SK-N-SH (cell line): ENCODE measurements around the gene KIF19. TPM values are rescaled to one million over a fixed set of nuclear protein-coding genes. Genes with fewer than 3 reads are reported as not detected.
A peak's percentile ranks its signal among the peaks of the same experiment; 100 is the strongest.

ENCODE experiments used
- CTCF ChIA-PET: fragments of 300-600, 350-600 bp; formaldehyde crosslinking; extraction: SDS; loops from one replicate; lab custom pipeline; 2021; lab: Yijun Ruan, JAX
- POLR2A ChIA-PET: fragments of 350-600 bp; sonication (Branson Sonifier 250); formaldehyde crosslinking; extraction: SDS; loops from one replicate; lab custom pipeline; 2020; ENCODE audit warnings: antibody characterized with exemption, inconsistent platforms; lab: Yijun Ruan, JAX
- DNase-seq: peaks from one replicate; pipeline ENCODE4 v3.0.0; 2012
- H2AFZ ChIP-seq: fragments of 200-600 bp; sonication (generic); 2 replicates; pipeline ENCODE4 v1.8.1; 2016; ENCODE audit warnings: antibody characterized with exemption, mild to moderate bottlenecking, low read depth
- H3F3A ChIP-seq: fragments of 200-600 bp; sonication (generic); replicated peaks from 2 replicates; pipeline ENCODE3; 2016; ENCODE audit warnings: antibody characterized with exemption, mild to moderate bottlenecking; ENCODE audit not compliant: insufficient read depth
- H3K27ac ChIP-seq, 2 experiments: fragments of 200-500 bp in 1 of 2; fragments of 200-600 bp in 1 of 2; sonication (Bioruptor generic) in 1 of 2; sonication (generic), shearing (Covaris generic) in 1 of 2; 2 replicates each; pipeline versions ENCODE4 v1.5.1 to v1.6.1; 2014 to 2016; ENCODE audit warnings: low read depth in 2 of 2, inconsistent platforms in 1 of 2, low read length in 1 of 2, mild to moderate bottlenecking in 1 of 2, mixed read lengths in 1 of 2
- H3K27me3 ChIP-seq: fragments of 200-600 bp; sonication (generic), shearing (Covaris generic); 2 replicates; pipeline ENCODE4 v1.6.1; 2016; ENCODE audit warnings: mixed run types; ENCODE audit not compliant: insufficient read depth
- H3K36me3 ChIP-seq, 2 experiments: fragments of 200-500 bp in 1 of 2; fragments of 200-600 bp in 1 of 2; sonication (Bioruptor generic) in 1 of 2; sonication (generic) in 1 of 2; replicated peaks in 1 of 2; 2 replicates each; pipeline versions ENCODE3 to v1.5.1; 2014 to 2016; ENCODE audit warnings: low read length in 1 of 2, mild to moderate bottlenecking in 1 of 2; ENCODE audit not compliant: insufficient read depth in 2 of 2, control insufficient read depth in 1 of 2
- H3K4me1 ChIP-seq, 2 experiments: fragments of 200-500 bp in 1 of 2; fragments of 200-600 bp in 1 of 2; sonication (Bioruptor generic) in 1 of 2; sonication (generic), shearing (Covaris generic) in 1 of 2; 2 replicates each; pipeline versions ENCODE4 v1.5.1 to v1.6.1; 2014 to 2016; ENCODE audit warnings: low read depth in 1 of 2, low read length in 1 of 2, mixed run types in 1 of 2; ENCODE audit not compliant: insufficient read depth in 2 of 2, control insufficient read depth in 1 of 2
- H3K4me2 ChIP-seq: fragments of 200-600 bp; sonication (generic), shearing (Covaris generic); 2 replicates; pipeline ENCODE4 v1.6.1; 2017; ENCODE audit warnings: mixed run types
- H3K4me3 ChIP-seq, 2 experiments: fragments of 200-500 bp in 1 of 2; fragments of 200-600 bp in 1 of 2; sonication (Bioruptor generic) in 1 of 2; sonication (generic), shearing (Covaris generic) in 1 of 2; 2 replicates each; pipeline versions ENCODE4 v1.5.1 to v1.8.1; 2014 to 2016; ENCODE audit warnings: low read depth in 2 of 2, inconsistent platforms in 1 of 2, low read length in 1 of 2, mild to moderate bottlenecking in 1 of 2, mixed read lengths in 1 of 2, moderate library complexity in 1 of 2
- H3K79me2 ChIP-seq: fragments of 200-600 bp; sonication (generic); 2 replicates; pipeline ENCODE4 v1.8.1; 2017; ENCODE audit warnings: mild to moderate bottlenecking; ENCODE audit not compliant: insufficient read depth
- H3K9ac ChIP-seq: fragments of 200-600 bp; sonication (generic); 2 replicates; pipeline ENCODE4 v1.6.1; 2017; ENCODE audit warnings: mixed run types
- H3K9me2 ChIP-seq: fragments of 200-600 bp; sonication (generic); 2 replicates; pipeline ENCODE4 v1.6.1; 2017; ENCODE audit warnings: mixed run types
- H3K9me3 ChIP-seq: fragments of 200-600 bp; sonication (generic); 2 replicates; pipeline ENCODE4 v1.6.1; 2017; ENCODE audit warnings: mixed run types, mild to moderate bottlenecking, moderate library complexity
- H4K20me1 ChIP-seq: fragments of 200-600 bp; sonication (generic); 2 replicates; pipeline ENCODE4 v1.6.1; 2017; ENCODE audit warnings: mild to moderate bottlenecking, mixed run types; ENCODE audit not compliant: insufficient read depth
- ELF1 ChIP-seq: IDR thresholded peaks from 2 replicates; pipeline ENCODE4 v1.4.0; 2012
- EP300 ChIP-seq, 2 experiments: IDR thresholded peaks; 2 replicates each; pipeline versions ENCODE4 v1.4.0 to v1.6.1; 2012; ENCODE audit warnings: borderline replicate concordance in 1 of 2, low read depth in 1 of 2, low read length in 1 of 2
- EZH2phosphoT487 ChIP-seq: fragments of 200-600 bp; sonication (generic); IDR thresholded peaks from 2 replicates; pipeline ENCODE4 v1.6.1; 2017; ENCODE audit warnings: low read depth, mixed run types, mild to moderate bottlenecking, antibody characterized with exemption, moderate library complexity, borderline replicate concordance
- FOXJ3 ChIP-seq: sonication (generic); formaldehyde crosslinking; IDR thresholded peaks from 2 replicates; pipeline ENCODE4 v1.5.1; 2020; ENCODE audit warnings: mild to moderate bottlenecking, missing genetic modification reagents
- FOXM1 ChIP-seq: IDR thresholded peaks from 2 replicates; pipeline ENCODE4 v1.4.0; 2012; ENCODE audit warnings: low read depth, mild to moderate bottlenecking
- GABPA ChIP-seq: IDR thresholded peaks from 2 replicates; pipeline ENCODE4 v1.4.0; 2012; ENCODE audit warnings: low read depth, mild to moderate bottlenecking
- GATA2 ChIP-seq: sonication (generic); formaldehyde crosslinking; IDR thresholded peaks from 2 replicates; pipeline ENCODE4 v1.5.0; 2020; ENCODE audit warnings: mild to moderate bottlenecking, missing genetic modification reagents
- MEF2A ChIP-seq: IDR thresholded peaks from 2 replicates; pipeline ENCODE4 v1.4.0; 2012; ENCODE audit warnings: low read depth, borderline replicate concordance
- MXI1 ChIP-seq: IDR thresholded peaks from 2 replicates; pipeline ENCODE4 v1.6.1; 2012; ENCODE audit warnings: mild to moderate bottlenecking, low read depth, low read length, improper control_type of control experiment
- NFIC ChIP-seq: IDR thresholded peaks from 2 replicates; pipeline ENCODE4 v1.4.0; 2012; ENCODE audit warnings: borderline replicate concordance
- NRF1 ChIP-seq: IDR thresholded peaks from 2 replicates; pipeline ENCODE4 v1.6.1; 2012; ENCODE audit warnings: low read depth, mild to moderate bottlenecking, low read length
- RAD21 ChIP-seq: IDR thresholded peaks from 2 replicates; pipeline ENCODE4 v1.6.1; 2012; ENCODE audit warnings: mild to moderate bottlenecking, low read length
- RCOR1 ChIP-seq: fragments of 150-350 bp; IDR thresholded peaks from 2 replicates; pipeline ENCODE4 v1.6.1; 2017; ENCODE audit warnings: antibody characterized with exemption, low read length
- RXRA ChIP-seq: IDR thresholded peaks from 2 replicates; pipeline ENCODE4 v1.4.0; 2012; ENCODE audit warnings: low read depth, mild to moderate bottlenecking, borderline replicate concordance
- SMC3 ChIP-seq: IDR thresholded peaks from 2 replicates; pipeline ENCODE4 v1.6.1; 2012; ENCODE audit warnings: low read depth, low read length, improper control_type of control experiment
- TAF1 ChIP-seq: IDR thresholded peaks from 2 replicates; pipeline ENCODE4 v1.6.1; 2012; ENCODE audit warnings: low read depth, mild to moderate bottlenecking, low read length, moderate library complexity, borderline replicate concordance
- TEAD4 ChIP-seq: IDR thresholded peaks from 2 replicates; pipeline ENCODE4 v1.4.0; 2012; ENCODE audit warnings: mild to moderate bottlenecking, borderline replicate concordance; ENCODE audit not compliant: insufficient read depth
- WGBS: methylation state at CpG from one replicate; pipeline ENCODE4 v1.1.6; 2017; ENCODE audit warnings: low lambda C conversion rate; 5-methylcytosine and 5-hydroxymethylcytosine counted together
- polyA plus RNA-seq, 3 experiments: library from polyadenylated mRNA; depleted of rRNA; stranded (reverse); fragments of >200 nt; gene quantifications; 2 replicates each; pipeline ENCODE4 v1.2.3, GENCODE V29; 2012
- TF ChIP-seq, protein P1 (sequence below): IDR thresholded peaks from 2 replicates; pipeline ENCODE4 v1.6.1; 2012; ENCODE audit warnings: mild to moderate bottlenecking, low read depth, low read length, moderate library complexity
- TF ChIP-seq, protein P2 (sequence below): fragments of 150-350 bp; IDR thresholded peaks from 2 replicates; pipeline ENCODE4 v1.6.1; 2016; ENCODE audit warnings: mild to moderate bottlenecking, low read depth, low read length
- TF ChIP-seq, protein P3 (sequence below): fragments of 150-350 bp; IDR thresholded peaks from 2 replicates; pipeline ENCODE4 v1.6.1; 2017; ENCODE audit warnings: antibody characterized with exemption, low read length, low read depth, borderline replicate concordance
- TF ChIP-seq, protein P4 (sequence below): IDR thresholded peaks from 2 replicates; pipeline ENCODE4 v1.4.0; 2012; ENCODE audit warnings: low read depth

KIF19 gene
- polyA plus RNA-seq, 1 of the 3 experiments (the other 2 are of a cell fraction) = not detected

DNA sequence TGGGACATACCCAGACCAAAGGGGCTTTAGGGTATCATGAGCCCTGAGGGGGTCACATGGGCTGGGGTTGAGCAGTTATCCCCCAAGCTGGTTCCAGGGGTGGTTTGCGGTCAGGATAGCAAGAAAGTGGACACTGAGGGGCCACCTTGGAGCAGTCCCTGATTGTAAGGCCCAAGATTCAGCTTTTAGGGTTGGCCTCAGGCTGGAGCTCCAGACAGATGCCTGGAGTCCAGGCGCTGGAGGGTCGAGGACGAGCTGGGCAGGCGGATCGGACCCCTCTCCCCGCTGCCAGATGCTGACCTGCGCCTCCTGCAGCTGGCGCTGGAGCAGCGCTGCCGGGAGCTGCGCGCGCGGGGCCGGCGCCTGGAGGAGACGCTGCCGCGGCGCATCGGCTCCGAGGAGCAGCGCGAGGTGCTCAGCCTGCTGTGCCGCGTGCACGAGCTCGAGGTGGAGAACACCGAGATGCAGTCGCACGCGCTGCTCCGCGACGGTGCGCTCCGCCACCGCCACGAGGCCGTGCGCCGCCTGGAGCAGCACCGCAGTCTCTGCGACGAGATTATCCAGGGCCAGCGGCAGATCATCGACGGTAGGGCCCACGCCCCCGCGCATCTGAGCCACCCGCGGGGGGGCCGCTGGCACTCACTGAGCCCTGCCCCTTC, 25.7 kb downstream of the KIF19 start:
- H3K9me2 ChIP-seq = no peaks in the 10 kb centered on the region
- no peaks in the 10 kb centered on the region for H3K27me3 ChIP-seq
- H3K4me1 ChIP-seq = peaks cover 0 to 2% of the 10 kb centered on the region in 2 experiments; a peak in 1 of 4 replicates
- no peak overlapping the region for H3K27ac ChIP-seq
- POLR2A ChIA-PET = interaction anchor here (0.9 kb wide), 1 partner anchor 9 kb away, joined by 3 read pairs; no protein-coding TSS in a partner anchor
- no peaks in the 10 kb centered on the region for H3K9me3 ChIP-seq
- H4K20me1 ChIP-seq = no peaks in the 10 kb centered on the region
- TF ChIP-seq GABPA (no peak), SMC3 (no peak), EP300 (IDR thresholded peaks at IDR 0.05; ENCODE audit: borderline replicate concordance in 1 of 2, low read depth in 1 of 2, low read length in 1 of 2) (no peak), MXI1 (no peak), RXRA (no peak)
- TF ChIP-seq, protein P1, sequence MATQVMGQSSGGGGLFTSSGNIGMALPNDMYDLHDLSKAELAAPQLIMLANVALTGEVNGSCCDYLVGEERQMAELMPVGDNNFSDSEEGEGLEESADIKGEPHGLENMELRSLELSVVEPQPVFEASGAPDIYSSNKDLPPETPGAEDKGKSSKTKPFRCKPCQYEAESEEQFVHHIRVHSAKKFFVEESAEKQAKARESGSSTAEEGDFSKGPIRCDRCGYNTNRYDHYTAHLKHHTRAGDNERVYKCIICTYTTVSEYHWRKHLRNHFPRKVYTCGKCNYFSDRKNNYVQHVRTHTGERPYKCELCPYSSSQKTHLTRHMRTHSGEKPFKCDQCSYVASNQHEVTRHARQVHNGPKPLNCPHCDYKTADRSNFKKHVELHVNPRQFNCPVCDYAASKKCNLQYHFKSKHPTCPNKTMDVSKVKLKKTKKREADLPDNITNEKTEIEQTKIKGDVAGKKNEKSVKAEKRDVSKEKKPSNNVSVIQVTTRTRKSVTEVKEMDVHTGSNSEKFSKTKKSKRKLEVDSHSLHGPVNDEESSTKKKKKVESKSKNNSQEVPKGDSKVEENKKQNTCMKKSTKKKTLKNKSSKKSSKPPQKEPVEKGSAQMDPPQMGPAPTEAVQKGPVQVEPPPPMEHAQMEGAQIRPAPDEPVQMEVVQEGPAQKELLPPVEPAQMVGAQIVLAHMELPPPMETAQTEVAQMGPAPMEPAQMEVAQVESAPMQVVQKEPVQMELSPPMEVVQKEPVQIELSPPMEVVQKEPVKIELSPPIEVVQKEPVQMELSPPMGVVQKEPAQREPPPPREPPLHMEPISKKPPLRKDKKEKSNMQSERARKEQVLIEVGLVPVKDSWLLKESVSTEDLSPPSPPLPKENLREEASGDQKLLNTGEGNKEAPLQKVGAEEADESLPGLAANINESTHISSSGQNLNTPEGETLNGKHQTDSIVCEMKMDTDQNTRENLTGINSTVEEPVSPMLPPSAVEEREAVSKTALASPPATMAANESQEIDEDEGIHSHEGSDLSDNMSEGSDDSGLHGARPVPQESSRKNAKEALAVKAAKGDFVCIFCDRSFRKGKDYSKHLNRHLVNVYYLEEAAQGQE = no peak
- TF ChIP-seq, all 33 proteins: peak for 0
- H3K36me3 ChIP-seq = no peaks in the 10 kb centered on the region
- CTCF ChIA-PET = interaction anchor here (0.6 to 12.6 kb wide), 17 partner anchors 13 to 147 kb away, joined by 3 to 194 read pairs (median 7); partner anchors contain the start of genes BTBD17 and GPR142
- peak; percentile 85 for DNase-seq
- H3K4me3 ChIP-seq = no peak overlapping the region
- H3K9ac ChIP-seq = no peak overlapping the region
- no peak overlapping the region for H3K4me2 ChIP-seq
- 7% methylated on average over 45 of the region's 55 CpGs for WGBS
- H3K79me2 ChIP-seq = no peaks in the 10 kb centered on the region
- H2AFZ ChIP-seq = no peak overlapping the region
- H3F3A ChIP-seq = no peaks in the 10 kb centered on the region

DNA sequence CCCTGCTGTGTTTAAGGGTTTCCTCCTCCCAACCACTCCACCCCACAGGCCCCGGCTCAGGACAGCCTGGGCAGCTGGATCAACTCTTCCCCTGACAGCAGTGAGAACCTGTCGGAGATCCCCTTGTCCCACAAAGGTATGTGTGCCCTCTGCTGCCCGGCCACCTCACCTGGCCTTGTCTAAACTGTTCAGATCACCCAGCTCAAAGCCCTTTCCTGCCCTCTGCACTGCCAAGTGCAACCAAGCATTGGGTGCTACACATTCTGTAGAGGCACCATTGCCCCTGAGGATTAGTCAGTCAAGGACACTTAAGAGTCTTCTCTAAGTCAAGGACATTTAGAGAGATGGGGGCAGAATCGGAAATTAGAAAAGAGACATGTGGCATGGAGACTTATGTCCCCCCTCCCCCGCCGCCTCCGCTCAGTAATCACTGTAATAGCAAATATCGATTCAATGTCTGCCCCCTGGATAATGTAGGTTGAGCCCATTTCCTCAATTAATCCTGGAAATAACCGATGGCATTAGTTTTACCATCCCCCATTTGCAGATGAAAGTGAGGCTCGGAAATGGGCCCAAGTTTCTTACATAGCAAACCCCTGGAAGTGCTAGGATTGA, 27.5 kb downstream of the KIF19 start:
- H4K20me1 ChIP-seq = no peaks in the 10 kb centered on the region
- no peaks in the 10 kb centered on the region for H3K79me2 ChIP-seq
- ChIA-PET CTCF (interaction anchor here (0.6 to 12.6 kb wide), 21 partner anchors 11 to 154 kb away, joined by 3 to 194 read pairs (median 7); partner anchors contain the start of genes BTBD17, CD300A and GPR142), POLR2A (no interaction called here)
- no peak overlapping the region for H3K4me2 ChIP-seq
- no peaks in the 10 kb centered on the region for H3K9me3 ChIP-seq
- H3K9ac ChIP-seq = no peak overlapping the region
- no peaks in the 10 kb centered on the region for H3K9me2 ChIP-seq
- DNase-seq = no peak
- H3K27me3 ChIP-seq = no peaks in the 10 kb centered on the region
- H3K4me1 ChIP-seq = peaks cover 0 to 2% of the 10 kb centered on the region in 2 experiments; a peak in 1 of 4 replicates
- 47% methylated on average over 10 of the region's 10 CpGs for WGBS
- no peak overlapping the region for H3K27ac ChIP-seq
- H3K4me3 ChIP-seq = no peak overlapping the region
- no peaks in the 10 kb centered on the region for H3K36me3 ChIP-seq
- H3F3A ChIP-seq = no peaks in the 10 kb centered on the region
- H2AFZ ChIP-seq = no peak overlapping the region
- TF ChIP-seq NFIC (no peak), EZH2phosphoT487 (no peak), FOXJ3 (no peak), TEAD4 (no peak), TAF1 (no peak), SMC3 (no peak), NRF1 (no peak), GATA2 (CRISPR knock-in tag) (no peak), MEF2A (no peak), RAD21 (no peak), RCOR1 (no peak), ELF1 (no peak), FOXM1 (no peak), RXRA (no peak)
- TF ChIP-seq, protein P2, sequence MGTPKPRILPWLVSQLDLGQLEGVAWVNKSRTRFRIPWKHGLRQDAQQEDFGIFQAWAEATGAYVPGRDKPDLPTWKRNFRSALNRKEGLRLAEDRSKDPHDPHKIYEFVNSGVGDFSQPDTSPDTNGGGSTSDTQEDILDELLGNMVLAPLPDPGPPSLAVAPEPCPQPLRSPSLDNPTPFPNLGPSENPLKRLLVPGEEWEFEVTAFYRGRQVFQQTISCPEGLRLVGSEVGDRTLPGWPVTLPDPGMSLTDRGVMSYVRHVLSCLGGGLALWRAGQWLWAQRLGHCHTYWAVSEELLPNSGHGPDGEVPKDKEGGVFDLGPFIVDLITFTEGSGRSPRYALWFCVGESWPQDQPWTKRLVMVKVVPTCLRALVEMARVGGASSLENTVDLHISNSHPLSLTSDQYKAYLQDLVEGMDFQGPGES = no peak
- TF ChIP-seq, protein P3, sequence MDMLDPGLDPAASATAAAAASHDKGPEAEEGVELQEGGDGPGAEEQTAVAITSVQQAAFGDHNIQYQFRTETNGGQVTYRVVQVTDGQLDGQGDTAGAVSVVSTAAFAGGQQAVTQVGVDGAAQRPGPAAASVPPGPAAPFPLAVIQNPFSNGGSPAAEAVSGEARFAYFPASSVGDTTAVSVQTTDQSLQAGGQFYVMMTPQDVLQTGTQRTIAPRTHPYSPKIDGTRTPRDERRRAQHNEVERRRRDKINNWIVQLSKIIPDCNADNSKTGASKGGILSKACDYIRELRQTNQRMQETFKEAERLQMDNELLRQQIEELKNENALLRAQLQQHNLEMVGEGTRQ = no peak
- TF ChIP-seq, protein P4, sequence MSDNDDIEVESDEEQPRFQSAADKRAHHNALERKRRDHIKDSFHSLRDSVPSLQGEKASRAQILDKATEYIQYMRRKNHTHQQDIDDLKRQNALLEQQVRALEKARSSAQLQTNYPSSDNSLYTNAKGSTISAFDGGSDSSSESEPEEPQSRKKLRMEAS = no peak
